ENCODE results near the gene CLEC16A.

CLEC16A gene

GRCh38 chr16:11128211-11129141, 184.1 kb downstream of the CLEC16A start:
- no peak for DNase-seq

DNA sequence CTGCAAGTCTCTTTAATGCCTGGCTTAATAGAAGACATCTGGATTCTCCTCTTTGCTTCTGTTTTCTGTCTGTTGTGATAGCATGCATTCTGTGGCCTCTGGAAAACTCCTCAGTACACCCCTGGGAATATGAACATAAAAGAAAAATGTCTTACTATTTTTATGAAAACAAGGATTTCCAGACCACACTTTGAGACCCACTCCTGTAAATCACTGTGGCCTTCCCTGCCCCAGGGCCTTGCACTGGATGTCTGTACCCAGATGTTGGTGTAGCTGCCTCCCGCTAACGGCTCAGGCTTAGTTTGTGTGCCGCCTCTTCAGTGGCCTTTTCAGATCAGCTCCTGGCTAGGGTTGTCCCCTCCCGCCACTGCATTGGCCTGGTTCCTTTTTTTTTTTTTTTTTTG, 185.0 kb downstream of the CLEC16A start:
- DNase-seq = no peak

GRCh38 chr16:11130978-11131665, 186.8 kb downstream of the CLEC16A start:
- DNase-seq = no peak

- no peak for DNase-seq
Measured at GRCh38 chr16:11131706-11132105, 187.3 kb downstream of the CLEC16A start.

DNA sequence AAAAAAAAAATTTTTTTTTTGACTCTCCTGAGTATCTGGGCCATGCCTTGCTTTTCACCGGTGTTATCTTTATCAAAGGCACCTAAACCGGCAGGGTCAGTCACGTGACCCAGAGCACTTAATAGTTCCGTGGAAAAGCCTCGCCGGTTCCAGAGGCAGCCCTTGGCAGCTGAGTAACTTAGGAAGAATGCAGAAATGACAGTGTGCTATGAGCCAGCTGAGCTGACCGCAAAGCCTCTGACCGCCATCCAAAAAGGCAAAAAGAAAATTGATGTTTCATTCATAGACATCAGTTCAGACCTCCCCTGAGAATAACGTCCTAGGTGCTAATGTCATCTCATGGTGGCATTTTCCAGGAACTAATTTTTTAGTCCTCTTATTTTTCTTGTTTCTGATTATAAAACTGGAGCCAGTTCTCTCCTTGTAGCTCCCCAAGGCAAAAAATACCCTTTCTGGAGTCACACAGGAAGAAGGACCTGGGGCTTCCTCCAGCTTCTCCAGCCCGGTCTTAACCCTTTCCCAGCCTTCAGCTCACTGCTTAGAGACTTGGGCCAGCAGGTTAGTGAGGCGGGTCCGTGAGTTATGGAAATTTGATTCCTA, 189.1 kb downstream of the CLEC16A start:
- DNase-seq = no peak

DNA sequence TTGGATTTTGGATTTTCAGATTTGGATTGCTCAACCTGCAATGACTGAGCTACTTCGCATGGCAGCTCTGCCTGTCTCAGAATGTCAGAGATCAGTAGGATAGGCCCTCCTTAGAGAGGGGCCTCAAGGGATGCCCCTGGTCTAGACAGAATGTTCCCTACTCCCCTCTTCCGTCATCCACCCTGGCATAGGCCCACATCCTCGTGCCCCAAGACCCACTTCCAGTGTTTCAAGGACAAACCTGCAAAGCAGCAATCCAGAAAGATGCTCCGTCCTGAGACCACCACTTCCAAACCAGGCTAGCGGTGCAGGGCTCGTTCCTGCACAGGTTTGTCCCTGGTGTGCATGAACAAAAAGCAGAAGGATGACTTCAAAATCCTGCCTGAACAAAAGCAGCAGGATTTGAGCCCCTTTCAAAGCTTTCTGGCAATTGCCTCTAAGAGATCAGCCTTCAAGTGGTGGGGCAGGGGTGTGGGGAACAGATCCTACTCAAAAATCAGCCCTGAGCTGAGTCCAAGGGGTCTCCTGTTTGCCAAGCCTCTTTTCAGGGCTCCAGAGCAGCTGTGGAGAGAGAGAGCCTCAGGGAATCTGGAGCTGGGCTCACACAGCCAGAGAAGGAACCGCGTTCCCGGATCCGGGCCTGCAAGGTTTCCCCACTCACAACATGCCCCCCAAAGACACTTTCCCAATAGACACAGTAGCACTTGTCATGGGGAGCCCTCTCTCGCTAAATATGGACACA, 190.5 kb downstream of the CLEC16A start:
- no peak for DNase-seq

- no peak for DNase-seq
Measured at GRCh38 chr16:11135464-11135973, 191.2 kb downstream of the CLEC16A start.

DNA sequence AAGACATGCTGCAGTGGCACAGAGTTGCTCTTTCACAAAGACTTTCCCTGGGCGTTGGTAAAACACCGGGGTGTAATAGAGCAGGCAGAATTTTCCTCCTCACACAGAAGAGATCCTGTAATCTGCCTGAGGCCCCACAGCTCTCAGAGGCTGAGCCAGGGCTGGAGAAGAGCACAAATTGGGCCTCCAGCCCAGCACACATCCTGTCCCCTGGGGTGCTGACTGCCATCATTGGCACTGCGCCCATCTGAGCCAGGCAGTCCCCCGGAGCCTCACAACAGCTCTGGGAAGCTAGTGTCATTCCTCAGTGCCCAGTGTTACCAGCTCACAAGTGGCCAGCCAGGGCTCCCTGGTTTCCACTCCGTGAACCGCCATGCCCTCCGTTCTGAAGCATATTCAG, 192.2 kb downstream of the CLEC16A start:
- DNase-seq = no peak

DNA sequence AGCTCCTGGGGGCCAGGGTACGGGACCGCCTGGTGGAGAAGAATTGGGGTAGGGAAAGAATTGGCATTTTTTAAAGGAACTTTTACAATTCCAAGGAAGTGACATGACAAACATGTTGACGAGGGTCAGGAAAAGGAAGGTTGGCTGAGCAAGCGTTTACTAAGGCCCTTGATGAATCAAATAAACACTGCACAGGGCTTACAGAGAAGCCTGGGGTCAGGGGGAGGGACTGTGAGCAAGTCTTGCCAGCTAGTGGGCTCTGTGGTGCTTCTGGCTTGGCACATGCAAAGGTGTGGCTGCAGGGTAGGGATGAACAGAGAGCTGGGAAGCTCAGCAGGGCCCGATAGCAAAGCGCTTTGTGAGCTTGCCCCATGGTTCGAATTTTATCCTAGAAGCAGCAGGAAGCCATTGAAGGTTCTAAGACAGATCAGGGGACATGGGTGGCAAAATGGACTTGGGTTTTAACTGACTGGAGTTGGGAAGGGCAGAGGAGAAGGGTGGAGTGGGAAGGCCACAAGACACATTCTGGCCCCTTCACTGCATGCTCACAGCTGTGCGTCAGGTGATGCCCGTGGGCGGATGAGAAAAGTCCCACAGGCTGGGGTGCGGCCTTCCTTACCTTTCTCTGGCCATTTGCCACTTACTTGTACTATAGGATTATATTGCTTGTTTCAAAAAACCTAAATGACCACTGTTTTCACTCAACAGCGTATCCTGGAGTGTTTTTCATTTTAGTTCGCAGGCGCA, 193.8 kb downstream of the CLEC16A start:
- no peak for DNase-seq

DNA sequence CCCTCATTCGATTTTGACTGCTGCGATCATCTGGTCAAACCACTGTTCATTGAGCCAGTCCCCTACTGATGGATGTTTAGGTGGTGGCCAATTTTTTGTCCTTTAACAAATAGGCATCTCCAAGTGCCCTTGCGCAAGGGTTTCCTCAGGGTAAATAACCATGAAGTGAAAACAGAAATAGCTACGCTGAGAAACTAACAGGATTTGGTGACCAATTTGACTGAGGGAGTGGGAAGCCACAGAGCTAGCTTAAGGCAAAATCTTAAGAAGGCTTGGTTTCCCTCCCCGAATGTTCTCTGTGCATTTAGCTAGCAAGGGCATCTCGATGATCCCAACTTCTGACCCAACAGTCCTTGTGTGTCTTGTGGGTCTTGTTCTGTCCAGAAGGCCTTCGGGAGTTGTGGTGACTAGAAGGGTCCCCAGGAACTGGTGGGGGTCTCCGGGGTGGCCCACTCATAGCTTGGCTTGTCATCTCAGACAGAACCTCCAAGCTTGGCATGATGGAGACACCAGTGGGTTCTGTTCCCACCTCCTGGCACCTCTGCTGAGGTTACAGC, 194.5 kb downstream of the CLEC16A start:
- no peak for DNase-seq

DNA sequence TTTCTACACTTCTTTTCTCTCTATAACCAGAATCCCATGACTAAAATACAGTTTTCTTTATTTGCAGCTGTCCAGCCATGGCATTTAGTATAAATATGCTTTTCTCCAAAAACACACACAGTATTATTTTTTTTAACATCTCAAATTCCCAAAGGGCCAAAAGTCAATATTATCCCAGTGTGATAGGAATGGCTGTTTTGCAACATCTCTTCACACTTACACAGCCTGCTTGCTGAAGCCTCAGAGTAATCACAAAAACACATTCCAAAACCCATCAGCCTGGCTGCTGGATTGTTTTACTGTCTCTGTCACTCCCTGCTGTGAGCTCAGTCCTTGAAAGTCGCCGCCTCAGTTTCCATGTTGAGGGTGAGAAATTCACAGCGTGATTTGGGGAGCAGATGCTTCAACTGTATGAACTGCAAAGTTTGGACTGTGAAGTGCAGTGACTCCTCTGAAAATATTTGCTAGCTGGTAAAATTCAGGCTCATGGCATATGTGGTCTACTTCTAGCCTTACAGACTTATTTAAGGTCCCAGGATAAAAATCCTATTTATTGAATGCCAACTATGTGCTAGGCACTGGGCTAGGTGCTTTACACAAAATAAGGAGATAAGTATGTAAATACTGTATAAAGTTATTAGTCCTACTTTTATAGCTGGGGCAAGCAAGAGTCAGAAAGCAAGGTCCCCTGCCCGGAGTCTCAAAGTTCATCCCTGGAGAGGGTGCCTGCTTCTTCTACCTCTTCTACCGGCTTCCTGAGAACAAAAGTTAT, 195.1 kb downstream of the CLEC16A start:
- no peak for DNase-seq

- no peak for DNase-seq
Measured at GRCh38 chr16:11140098-11140375, 195.7 kb downstream of the CLEC16A start.

DNA sequence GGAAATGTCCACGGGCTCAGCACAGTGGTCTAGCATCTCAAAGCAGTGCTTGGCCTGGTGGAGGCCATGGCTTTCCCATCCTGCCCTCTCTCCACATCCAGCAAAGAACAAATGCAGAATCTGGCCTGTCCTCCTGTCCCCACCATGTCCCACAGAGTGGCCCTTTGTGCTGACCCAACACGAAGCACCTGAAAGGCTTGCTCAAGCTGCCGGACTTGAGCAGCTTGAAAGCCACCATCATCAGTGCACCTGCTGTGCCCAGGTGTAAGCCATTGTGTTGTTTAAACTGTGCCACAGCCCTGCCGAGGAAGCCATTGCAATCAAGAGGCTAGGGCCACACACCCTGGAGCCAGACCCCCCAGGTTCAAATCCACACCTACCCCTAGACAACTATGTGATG, 196.1 kb downstream of the CLEC16A start:
- no peak for DNase-seq

GRCh38 chr16:11140867-11141266, 196.5 kb downstream of the CLEC16A start:
- no peak for DNase-seq

- no peak for DNase-seq
Measured at GRCh38 chr16:11141409-11142260, 197.3 kb downstream of the CLEC16A start.

- no peak for DNase-seq
Measured at GRCh38 chr16:11142261-11142630, 197.9 kb downstream of the CLEC16A start.

DNA sequence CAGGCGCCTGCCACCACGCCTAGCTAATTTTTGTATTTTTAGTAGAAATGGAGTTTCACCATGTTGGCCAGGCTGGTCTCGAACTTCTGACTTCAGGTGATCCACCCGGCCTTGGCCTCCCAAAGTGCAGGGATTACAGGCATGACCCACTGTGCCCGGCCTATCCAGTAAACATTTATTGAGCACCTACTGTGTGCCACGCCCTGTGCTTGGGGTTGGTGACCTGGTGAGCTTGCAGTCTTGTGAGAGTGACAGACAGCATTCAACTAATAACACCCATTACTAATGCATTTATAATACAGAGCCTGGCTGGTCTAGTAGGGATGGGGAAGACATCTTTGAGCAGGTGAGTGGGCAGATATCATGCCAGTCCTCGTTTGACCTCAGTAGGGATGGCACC, 198.6 kb downstream of the CLEC16A start:
- no peak for DNase-seq

DNA sequence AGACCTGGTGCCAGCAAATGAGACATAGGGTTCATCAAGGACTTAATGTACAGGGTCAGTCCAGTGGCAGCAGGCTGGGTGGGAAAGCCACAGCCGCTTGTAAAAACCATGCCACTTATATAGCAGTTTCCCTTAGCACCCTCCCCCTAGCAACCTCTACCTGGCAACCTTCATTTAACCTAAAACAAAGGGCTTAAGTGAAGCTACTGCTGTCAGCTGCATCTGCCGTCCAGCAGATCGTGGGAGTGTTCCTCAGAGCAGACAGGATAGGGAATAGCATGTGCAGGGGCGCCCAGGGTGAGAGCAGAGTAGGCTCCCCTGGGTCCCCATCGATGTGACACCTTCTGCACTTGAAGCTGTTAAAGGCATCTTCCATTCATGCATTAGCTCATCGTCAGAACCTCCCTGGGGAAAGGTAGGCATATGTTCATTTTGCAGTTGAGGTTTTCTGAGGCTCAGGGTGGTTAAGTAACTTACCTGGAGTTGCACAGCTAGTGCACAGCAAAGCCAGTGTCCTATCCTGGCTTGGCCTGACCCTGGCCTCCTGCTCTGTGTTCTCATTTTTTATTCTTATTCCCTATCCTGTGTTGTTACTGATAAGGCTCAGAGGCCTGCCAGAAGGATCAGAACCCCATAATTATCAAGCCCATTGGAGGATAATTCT, 199.1 kb downstream of the CLEC16A start:
- no peak for DNase-seq

DNA sequence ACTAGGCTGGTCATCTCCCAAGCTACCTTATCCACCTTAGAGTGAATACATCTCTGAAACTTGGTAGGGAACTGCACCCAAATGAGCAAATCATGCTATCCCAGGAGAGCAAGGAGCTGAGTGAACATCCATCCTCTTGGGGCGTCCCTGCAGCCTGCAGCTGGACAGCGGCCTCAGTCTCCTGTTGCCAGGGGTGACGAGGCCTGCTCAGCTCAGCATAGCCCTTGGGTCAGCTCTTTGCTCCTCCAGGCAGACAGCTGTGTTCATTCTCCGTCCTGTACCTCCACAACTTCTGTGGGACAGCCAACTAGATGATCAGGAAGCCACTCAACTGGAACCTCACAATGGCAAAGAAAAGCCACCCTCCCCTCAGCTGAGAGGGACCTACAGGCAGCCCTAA, 199.8 kb downstream of the CLEC16A start:
- no peak for DNase-seq

Data from NCI-H1048 (cell line).